SU-DHL-6 (cell line): ENCODE results near the gene STAB1.

Experiments
- H2AFZ ChIP-seq: fragments of 200-600 bp; sonication (generic); 2 replicates; pipeline ENCODE4 v1.6.1; 2014; ENCODE audit warnings: low read depth, mild to moderate bottlenecking, moderate library complexity, mixed read lengths, antibody characterized with exemption, low read length; ENCODE audit not compliant: severe bottlenecking
- H3F3A ChIP-seq: fragments of 200-600 bp; shearing (Covaris generic); 2 replicates; pipeline ENCODE4 v1.6.0; 2016; ENCODE audit warnings: antibody characterized with exemption, mild to moderate bottlenecking; ENCODE audit not compliant: insufficient read depth
- H3K27ac ChIP-seq: fragments of 200-600 bp; sonication (generic); 2 replicates; pipeline ENCODE4 v1.5.1; 2016; ENCODE audit warnings: low read depth, mild to moderate bottlenecking, low read length, moderate library complexity, mixed read lengths
- H3K27me3 ChIP-seq: fragments of 200-600 bp; sonication (generic), shearing (Covaris generic); 2 replicates; pipeline ENCODE4 v1.6.0; 2014; ENCODE audit warnings: mild to moderate bottlenecking, low read length
- H3K36me3 ChIP-seq: fragments of 200-600 bp; sonication (generic); 2 replicates; pipeline ENCODE4 v1.6.1; 2014; ENCODE audit warnings: mild to moderate bottlenecking, low read length, mixed read lengths
- H3K4me2 ChIP-seq: fragments of 300-600, 200-600 bp; shearing (Covaris generic), sonication (generic); 2 replicates; pipeline ENCODE4 v1.6.0; 2014; ENCODE audit warnings: low read length, low read depth, mild to moderate bottlenecking; ENCODE audit not compliant: poor library complexity, severe bottlenecking
- H3K4me3 ChIP-seq: fragments of 200-600 bp; sonication (generic); 2 replicates; pipeline ENCODE4 v1.5.1; 2014; ENCODE audit warnings: antibody characterized with exemption, low read length, mild to moderate bottlenecking, mixed read lengths; ENCODE audit not compliant: insufficient read depth, poor library complexity, severe bottlenecking
- H3K79me2 ChIP-seq: fragments of 200-600 bp; sonication (generic); 2 replicates; pipeline ENCODE4 v1.6.1; 2014; ENCODE audit warnings: mild to moderate bottlenecking, low read length, moderate library complexity; ENCODE audit not compliant: insufficient read depth
- H3K9ac ChIP-seq: fragments of 200-600 bp; sonication (generic); 2 replicates; pipeline ENCODE4 v1.7.0; 2014; ENCODE audit warnings: mild to moderate bottlenecking, low read length
- H3K9me2 ChIP-seq: fragments of 200-600 bp; sonication (generic); replicated peaks from 2 replicates; pipeline ENCODE4 v1.6.1; 2014; ENCODE audit warnings: low read length; ENCODE audit not compliant: insufficient read depth
- H3K9me3 ChIP-seq: fragments of 200-600 bp; sonication (generic); 2 replicates; pipeline ENCODE4 v1.6.1; 2014; ENCODE audit warnings: low read length, mixed read lengths; ENCODE audit not compliant: insufficient read depth
- H4K20me1 ChIP-seq: fragments of 200-600 bp; sonication (generic); 2 replicates; pipeline ENCODE4 v1.6.1; 2014; ENCODE audit warnings: low read depth, mild to moderate bottlenecking, antibody characterized with exemption, low read length, moderate library complexity, mixed read lengths
- CTCF ChIP-seq: fragments of 200-600 bp; sonication (generic); IDR thresholded peaks from one replicate; pipeline ENCODE4 v1.5.1; 2017; ENCODE audit warnings: antibody characterized with exemption, mild to moderate bottlenecking, low read length, moderate library complexity; ENCODE audit not compliant: insufficient read depth, poor library complexity, severe bottlenecking
- EZH2phosphoT487 ChIP-seq: fragments of 200-600 bp; sonication (generic), shearing (Covaris generic); conservative IDR thresholded peaks from 2 replicates; pipeline ENCODE4 v1.6.1; 2018; ENCODE audit warnings: mild to moderate bottlenecking, antibody characterized with exemption, low read length, moderate library complexity, mixed read lengths

Gene STAB1

GRCh38 chr3:52452126-52452525 is 43.0 kb upstream of the STAB1 start:
- Histone ChIP-seq H3K27ac (no peak overlapping the region), H2AFZ (no peak overlapping the region), H3K9ac (no peak overlapping the region), H4K20me1 (no peaks in the 10 kb centered on the region), H3K36me3 (no peaks in the 10 kb centered on the region), H3K4me2 (no peak overlapping the region), H3K27me3 (no peaks in the 10 kb centered on the region), H3K4me3 (no peak overlapping the region), H3K79me2 (peaks cover 10% of the 10 kb centered on the region; the same call in 1 of the 2 replicates), H3F3A (peaks cover 5% of the 10 kb centered on the region; the same call in 1 of the 2 replicates), H3K9me2 (no peaks in the 10 kb centered on the region), H3K9me3 (no peaks in the 10 kb centered on the region)
- no peak for TF ChIP-seq CTCF
- no peak for TF ChIP-seq EZH2phosphoT487

GRCh38 chr3:52452570-52453221 is 42.4 kb upstream of the STAB1 start:
- H3K36me3 ChIP-seq, result no peaks in the 10 kb centered on the region
- no peaks in the 10 kb centered on the region for H3K9me3 ChIP-seq
- H2AFZ ChIP-seq, result no peak overlapping the region
- H3K9me2 ChIP-seq, result no peaks in the 10 kb centered on the region
- no peak overlapping the region for H3K4me3 ChIP-seq
- H4K20me1 ChIP-seq, result no peaks in the 10 kb centered on the region
- H3K9ac ChIP-seq, result no peak overlapping the region
- peaks cover 10% of the 10 kb centered on the region; the same call in 1 of the 2 replicates for H3K79me2 ChIP-seq
- H3K4me2 ChIP-seq, result no peak overlapping the region
- no peak for TF ChIP-seq EZH2phosphoT487
- TF ChIP-seq CTCF, result no peak
- no peaks in the 10 kb centered on the region for H3K27me3 ChIP-seq
- peaks cover 5% of the 10 kb centered on the region; the same call in 1 of the 2 replicates for H3F3A ChIP-seq
- no peak overlapping the region for H3K27ac ChIP-seq

GRCh38 chr3:52453496-52454249 is 41.5 kb upstream of the STAB1 start, which contains the start of gene TNNC1:
Gene TNNC1 (minus strand): TSS chr3:52454041. CDS start chr3:52454015, 26 bp downstream.
- no peak for TF ChIP-seq CTCF
- no peak for TF ChIP-seq EZH2phosphoT487

More at GRCh38 chr3:52453496-52454249, 41.5 kb upstream of the STAB1 start, which contains the start of gene TNNC1:
- Histone ChIP-seq H3K36me3 (no peaks in the 10 kb centered on the region), H3K9me2 (no peaks in the 10 kb centered on the region), H3K4me3 (peak within 1 kb of the TSS; percentile 69), H3K27ac (peak within 1 kb of the TSS; percentile 56; the same call in 1 of the 2 replicates), H3K4me2 (peak within 1 kb of the TSS; percentile 99), H3K79me2 (peaks cover 10% of the 10 kb centered on the region; the same call in 1 of the 2 replicates), H3F3A (peaks cover 10% of the 10 kb centered on the region; the same call in 1 of the 2 replicates), H2AFZ (peak within 1 kb of the TSS; percentile 93), H4K20me1 (no peaks in the 10 kb centered on the region), H3K27me3 (no peaks in the 10 kb centered on the region), H3K9me3 (no peaks in the 10 kb centered on the region), H3K9ac (peak within 1 kb of the TSS; percentile 94)
